GM12878 (cell line): ENCODE data around the gene TAGLN. TPM values are rescaled to one million over a fixed set of nuclear protein-coding genes. Genes with fewer than 3 reads are reported as not detected.

Experiments used
- ATAC-seq: fragments of 200-7000 bp; cut with Tn5 transposase; 3 replicates; pipeline ENCODE4 v1.9.1; 2020; ENCODE audit warnings: mild to moderate bottlenecking, moderate library complexity
- BruUV-seq: library from RNA; stranded (reverse); fragments of 400-500 nt; replicated peaks from 2 replicates; lab custom pipeline; 2021; lab: Mats Ljungman, UMichigan
- CTCF ChIA-PET: fragments of 300-600 bp; sonication (Branson Sonifier 250); formaldehyde crosslinking; extraction: SDS; loops from one replicate; lab custom pipeline; 2021; ENCODE audit warnings: inconsistent platforms; lab: Yijun Ruan, JAX
- POLR2A ChIA-PET: fragments of 350-600 bp; formaldehyde crosslinking; extraction: SDS; loops from one replicate; lab custom pipeline; 2021; ENCODE audit warnings: inconsistent platforms; lab: Charles Lee
- RAD21 ChIA-PET: fragments of 300-600 bp; sonication (Branson Sonifier 250); formaldehyde crosslinking; loops from one replicate; lab custom pipeline; 2023; ENCODE audit warnings: antibody characterized with exemption; ENCODE audit not compliant: unreplicated experiment; lab: Charles Lee
- SMC1A ChIA-PET: fragments of 300-600 bp; sonication (Branson Sonifier 250); formaldehyde crosslinking; loops from one replicate; lab custom pipeline; 2023; ENCODE audit not compliant: unreplicated experiment, uncharacterized antibody; lab: Charles Lee
- DNase-seq: peaks from one replicate; pipeline ENCODE4 v3.0.0-alpha.2; 2011; ENCODE audit warnings: low read depth, low spot score
- FAIRE-seq: peaks from 3 replicates; lab custom pipeline; 2011; peaks lifted over from hg19 to GRCh38; lab: Jason Lieb, UNC
- H2AFZ ChIP-seq: 2 replicates; pipeline ENCODE4 v1.6.0; 2011; ENCODE audit warnings: low read depth, low read length, control low read depth; ENCODE audit not compliant: control insufficient read depth
- H3K27ac ChIP-seq: 2 replicates; pipeline ENCODE4 v1.5.1; 2011; ENCODE audit warnings: control low read depth; ENCODE audit not compliant: control insufficient read depth, insufficient read depth
- H3K27me3 ChIP-seq, 2 experiments: replicated peaks in 1 of 2; 2 replicates each; pipeline versions ENCODE4 v1.6.0 to v1.6.1; 2011; ENCODE audit warnings: low read length in 1 of 2; ENCODE audit not compliant: control insufficient read depth in 2 of 2, insufficient read depth in 2 of 2
- H3K36me3 ChIP-seq, 2 experiments: 2 replicates each; pipeline ENCODE4 v1.5.1; 2011; ENCODE audit warnings: low read length in 1 of 2; ENCODE audit not compliant: control insufficient read depth in 2 of 2, insufficient read depth in 2 of 2
- H3K4me1 ChIP-seq: 2 replicates; pipeline ENCODE4 v1.6.1; 2011; ENCODE audit warnings: mild to moderate bottlenecking, low read length, moderate library complexity, mixed read lengths; ENCODE audit not compliant: control insufficient read depth, insufficient read depth
- H3K4me2 ChIP-seq: 2 replicates; pipeline ENCODE4 v1.6.0; 2011; ENCODE audit warnings: control low read depth; ENCODE audit not compliant: control insufficient read depth, insufficient read depth
- H3K4me3 ChIP-seq: fragments of 200-600 bp; sonication (generic); 2 replicates; pipeline ENCODE4 v1.5.1; 2016
- H3K79me2 ChIP-seq: 2 replicates; pipeline ENCODE4 v1.6.0; 2011; ENCODE audit warnings: low read length; ENCODE audit not compliant: control insufficient read depth, insufficient read depth
- H3K9ac ChIP-seq: 2 replicates; pipeline ENCODE4 v1.8.0; 2011; ENCODE audit warnings: low read length, control low read depth, mixed read lengths; ENCODE audit not compliant: control insufficient read depth, insufficient read depth
- H3K9me3 ChIP-seq: replicated peaks from 3 replicates; pipeline ENCODE4 v1.5.1; 2011; ENCODE audit warnings: mild to moderate bottlenecking, low read length; ENCODE audit not compliant: control insufficient read depth, insufficient read depth
- H4K20me1 ChIP-seq: 2 replicates; pipeline ENCODE4 v1.6.0; 2011; ENCODE audit not compliant: control insufficient read depth, insufficient read depth
- MEF2B ChIP-seq: fragments of 450-650 bp; IDR thresholded peaks from 2 replicates; pipeline ENCODE4 v1.6.1; 2018; ENCODE audit warnings: mild to moderate bottlenecking, moderate library complexity; ENCODE audit not compliant: partially characterized antibody, poor library complexity, severe bottlenecking
- MYC ChIP-seq: IDR thresholded peaks from 2 replicates; pipeline ENCODE4 v1.6.1; 2011; ENCODE audit warnings: mild to moderate bottlenecking, low read length, moderate library complexity, inconsistent platforms; ENCODE audit not compliant: insufficient read depth, insufficient replicate concordance, insufficient read length, severe bottlenecking
- whole genome bisulfite sequencing: methylation state at CpG from one replicate; pipeline ENCODE4 v1.1.6; 2016; ENCODE audit warnings: low lambda C conversion rate; ENCODE audit not compliant: insufficient replicate concordance, insufficient coverage; ENCODE audit errors: missing lambda C conversion rate; 5-methylcytosine and 5-hydroxymethylcytosine counted together
- in situ Hi-C: fragments of 300-500 bp; cut with MboI; formaldehyde crosslinking; loops from 9 replicates; pipeline ENCODE4 v1.14.3; 2018; ENCODE audit warnings: mixed read lengths
- intact Hi-C: fragments of 100-400 bp; cut with micrococcal nuclease; formaldehyde crosslinking; loops from one replicate; pipeline ENCODE4 v1.14.2; 2022; ENCODE audit not compliant: unreplicated experiment
- polyA plus RNA-seq, 11 experiments: library from polyadenylated mRNA; depleted of rRNA in 4 of 11; unstranded in 6 of 11; stranded (reverse) in 5 of 11; fragments of >200 nt; fragmentation: Nextera tagmentation in 4 of 11; fragmentation: Illumina TruSeq in 1 of 11; extraction: Ambion mirVana in 4 of 11; extraction: Trizol in 1 of 11; gene quantifications; 1 replicate in 1 of 11; 2 replicates in 10 of 11; pipeline versions ENCODE4 v1.2.1 to v1.2.3, GENCODE V29; 2011 to 2016; ENCODE audit warnings: inconsistent platforms in 2 of 11, missing spikeins in 2 of 11, low read depth in 1 of 11
- total RNA-seq, 4 experiments: library from RNA; depleted of rRNA in 3 of 4; stranded (reverse); fragments of >200 nt in 3 of 4; fragmentation: Illumina TruSeq in 1 of 4; extraction: Trizol in 1 of 4; gene quantifications; 2 replicates each; pipeline versions ENCODE4 v1.2.1 to v1.2.3, GENCODE V29; 2013 to 2021

TAGLN gene
- total and polyA plus RNA-seq, 10 of the 15 experiments (the other 5 are each of a cell fraction or from before 2014, with no cell fraction given), result 0.26 to 4.6 (median 1.7) TPM

DNA sequence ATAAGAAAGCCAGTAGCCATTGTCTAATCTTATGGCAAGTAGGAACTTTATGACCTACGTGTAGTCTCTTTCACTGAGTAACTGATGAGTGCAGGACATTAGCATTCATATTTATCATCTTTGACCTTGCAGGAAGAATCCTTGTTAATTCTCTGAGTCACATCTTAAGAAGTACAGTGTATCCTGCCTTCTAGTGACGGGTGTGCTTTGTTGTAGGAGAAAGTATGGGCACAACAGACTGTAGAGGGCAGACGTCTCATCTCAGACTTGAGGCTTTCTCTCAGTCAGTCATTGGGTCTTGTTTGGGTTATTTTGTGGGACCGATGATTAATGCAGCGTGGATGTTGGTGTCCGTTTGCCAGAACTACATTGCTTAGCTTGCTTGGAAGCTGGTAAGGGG is 40.1 kb downstream of the TAGLN start:
- CTCF ChIA-PET, result no interaction called here
- no peak overlapping the region for H3K27ac ChIP-seq
- H4K20me1 ChIP-seq, result no peaks in the 10 kb centered on the region
- TF ChIP-seq MEF2B, result no peak
- TF ChIP-seq, all 136 proteins: peak for 0
- Histone ChIP-seq H3K27me3 (no peaks in the 10 kb centered on the region), H3K9me3 (no peaks in the 10 kb centered on the region), H3K9ac (no peak overlapping the region), H3K4me3 (no peak overlapping the region), H3K4me2 (no peak overlapping the region), H3K4me1 (peaks cover 3% of the 10 kb centered on the region; the same call in 1 of the 2 replicates), H3K79me2 (no peaks in the 10 kb centered on the region), H3K36me3 (no peaks in the 10 kb centered on the region; a peak in 2 of 4 replicates), H2AFZ (no peak overlapping the region)
- ChIA-PET POLR2A (no interaction called here), RAD21 (no interaction called here), SMC1A (no interaction called here)
- ATAC-seq, result no peak
- in situ Hi-C loops (no loop called here), intact Hi-C loops (no loop called here)
- no peak for DNase-seq
- FAIRE-seq, result no peak
- 91% methylated on average over 6 of the region's 6 CpGs for WGBS
- no TSS peak for BruUV-seq

GRCh38 chr11:117248341-117248740 is 49.2 kb downstream of the TAGLN start:
- Histone ChIP-seq H3K27ac (no peak overlapping the region), H4K20me1 (no peaks in the 10 kb centered on the region), H3K4me2 (no peak overlapping the region), H3K4me3 (no peak overlapping the region)
- ChIA-PET POLR2A (no interaction called here), CTCF (interaction anchor here (1.3 kb wide), 1 partner anchor 18 kb away, joined by 5 read pairs; no protein-coding TSS in a partner anchor)
- in situ Hi-C loops, result no loop called here
- no TSS peak for BruUV-seq
- TF ChIP-seq MYC, result no peak
- TF ChIP-seq, all 136 proteins: peak for 0
- WGBS, result 98% methylated on average over 4 of the region's 4 CpGs
- Histone ChIP-seq H3K9ac (no peak overlapping the region), H2AFZ (no peak overlapping the region), H3K27me3 (no peaks in the 10 kb centered on the region), H3K36me3 (peaks cover 0 to 3% of the 10 kb centered on the region in 2 experiments; a peak in 2 of 4 replicates), H3K9me3 (no peaks in the 10 kb centered on the region), H3K4me1 (no peaks in the 10 kb centered on the region), H3K79me2 (no peaks in the 10 kb centered on the region)
- no peak for DNase-seq
- RAD21 ChIA-PET, result no interaction called here
- SMC1A ChIA-PET, result interaction anchor here (0.6 kb wide), 1 partner anchor 394 kb away, joined by 4 read pairs; no protein-coding TSS in a partner anchor
- ATAC-seq, result no peak
- no peak for FAIRE-seq
- intact Hi-C loops, result no loop called here
